Measurements from ENCODE around the gene BLM. TPM values are rescaled to one million over a fixed set of nuclear protein-coding genes. Genes with fewer than 3 reads are reported as not detected.
"Not testable (repeated sequence)": the region's sequence is repeated elsewhere in the genome, so short reads cannot be mapped to it uniquely, and the experiment has no call there.

BLM gene
- total and polyA plus RNA-seq, 2 experiments from 2014 or later = 1.9 to 4.8 TPM

DNA sequence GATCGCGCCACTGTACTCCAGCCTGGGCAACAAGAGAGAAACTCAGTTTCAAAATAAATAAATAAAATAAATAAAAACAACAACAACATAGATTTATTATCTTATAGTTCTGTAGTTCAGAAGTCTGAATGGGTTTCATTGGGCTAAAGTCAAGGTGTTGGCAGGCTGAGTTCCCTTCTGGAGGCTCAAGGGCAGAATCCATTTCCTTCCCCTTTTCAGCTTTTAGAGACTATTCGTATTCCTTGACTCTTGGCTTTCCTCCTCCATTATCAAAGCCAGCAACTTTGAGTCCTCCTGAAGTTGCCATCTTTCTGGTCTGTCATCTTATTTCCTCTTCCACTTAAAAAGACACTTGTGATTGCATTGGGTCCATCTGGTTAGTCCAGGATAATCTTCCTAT is 12.1 kb downstream of the BLM start:
- Histone ChIP-seq H3K9me3 (ENCODE audit: low read depth) (no peaks in the 10 kb centered on the region), H3K4me1 (ENCODE audit: insufficient read depth) (no peaks in the 10 kb centered on the region), H3K79me2 (ENCODE audit: insufficient read depth) (no peaks in the 10 kb centered on the region), H3K27me3 (replicated peaks; ENCODE audit: insufficient read depth) (no peaks in the 10 kb centered on the region), H2AFZ (no peak overlapping the region), H3K36me3 (ENCODE audit: low read depth) (no peaks in the 10 kb centered on the region), H3K27ac (no peak overlapping the region), H3F3A (ENCODE audit: insufficient read depth) (no peaks in the 10 kb centered on the region), H3K4me3 (no peak overlapping the region), H4K20me1 (ENCODE audit: insufficient read depth) (no peaks in the 10 kb centered on the region), H3K9me2 (ENCODE audit: insufficient read depth) (no peaks in the 10 kb centered on the region), H3K4me2 (ENCODE audit: unreplicated experiment) (no peak overlapping the region), H3K9ac (no peak overlapping the region)
- in situ Hi-C loops (cut with MboI) = no loop called here
- no peak for DNase-seq
- WGBS, 2 experiments (ENCODE audit: low coverage in 1 of 2, low lambda C conversion rate in 2 of 2, missing lambda C conversion rate in 2 of 2) = 91 to 99% methylated on average over 3 of the region's 3 CpGs
- TF ChIP-seq EZH2phosphoT487 (IDR thresholded peaks at IDR 0.05; ENCODE audit: insufficient read depth, low read depth) = no peak
- no peak for TF ChIP-seq EZH2 (IDR thresholded peaks at IDR 0.05; ENCODE audit: insufficient read depth, poor library complexity, severe bottlenecking)

DNA sequence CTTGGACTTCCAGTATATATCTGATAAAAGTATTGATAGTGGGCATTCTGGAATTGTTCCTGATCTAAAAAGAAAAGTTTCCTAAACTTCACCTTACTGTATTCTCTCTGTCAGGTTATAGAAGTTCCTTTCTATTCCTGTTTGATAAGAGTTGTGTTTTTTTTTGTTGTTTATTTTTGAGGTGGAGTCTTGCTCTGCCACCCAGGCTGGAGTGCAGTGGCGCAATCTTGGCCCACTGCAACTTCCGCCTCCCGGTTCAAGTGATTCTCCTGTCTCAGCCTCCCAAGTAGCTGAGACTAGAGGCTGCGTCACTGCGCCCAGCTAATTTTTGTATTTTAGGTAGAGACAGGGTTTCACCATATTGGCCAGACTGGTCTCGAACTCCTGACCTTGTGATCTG is 13.1 kb downstream of the BLM start:
- H3K4me3 ChIP-seq = no peak overlapping the region
- H3K27ac ChIP-seq = no peak overlapping the region
- H2AFZ ChIP-seq = no peak overlapping the region
- H3K9me3 ChIP-seq (ENCODE audit: low read depth) = no peaks in the 10 kb centered on the region
- no peaks in the 10 kb centered on the region for H3K79me2 ChIP-seq (ENCODE audit: insufficient read depth)
- WGBS, 2 experiments (ENCODE audit: low coverage in 1 of 2, low lambda C conversion rate in 2 of 2, missing lambda C conversion rate in 2 of 2) = 95 to 97% methylated on average over 6 of the region's 6 CpGs
- no peak overlapping the region for H3K9ac ChIP-seq
- H3K36me3 ChIP-seq (ENCODE audit: low read depth) = no peaks in the 10 kb centered on the region
- no peaks in the 10 kb centered on the region for H3K27me3 ChIP-seq (replicated peaks; ENCODE audit: insufficient read depth)
- TF ChIP-seq EZH2phosphoT487 (IDR thresholded peaks at IDR 0.05; ENCODE audit: insufficient read depth, low read depth) (no peak), EZH2 (IDR thresholded peaks at IDR 0.05; ENCODE audit: insufficient read depth, poor library complexity, severe bottlenecking) (no peak)
- in situ Hi-C loops (cut with MboI) = no loop called here
- no peaks in the 10 kb centered on the region for H3K9me2 ChIP-seq (ENCODE audit: insufficient read depth)
- no peaks in the 10 kb centered on the region for H3K4me1 ChIP-seq (ENCODE audit: insufficient read depth)
- no peak for DNase-seq
- no peaks in the 10 kb centered on the region for H3F3A ChIP-seq (ENCODE audit: insufficient read depth)
- no peaks in the 10 kb centered on the region for H4K20me1 ChIP-seq (ENCODE audit: insufficient read depth)
- no peak overlapping the region for H3K4me2 ChIP-seq (ENCODE audit: unreplicated experiment)

DNA sequence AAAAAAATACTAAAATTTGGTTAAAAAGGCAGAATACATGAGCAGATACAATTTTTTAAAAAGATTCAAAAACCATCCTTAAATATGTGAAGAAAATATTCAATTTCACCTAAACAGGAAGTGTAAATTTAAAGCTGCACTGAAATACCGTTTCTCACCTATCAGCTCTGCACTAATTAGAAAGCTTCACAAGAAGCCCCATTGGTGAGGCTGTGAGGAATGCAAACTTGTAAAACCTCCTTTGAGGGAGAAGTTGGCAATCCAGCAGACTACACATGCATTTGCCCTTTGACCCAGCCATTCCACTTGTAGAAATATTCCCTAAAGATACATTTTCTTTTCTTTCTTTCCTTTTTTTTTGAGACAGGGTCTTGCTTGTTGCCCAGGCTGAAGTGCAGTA is 18.8 kb downstream of the BLM start:
- Histone ChIP-seq H3K4me1 (ENCODE audit: insufficient read depth) (no peaks in the 10 kb centered on the region), H2AFZ (no peak overlapping the region), H3K36me3 (ENCODE audit: low read depth) (no peaks in the 10 kb centered on the region), H3K79me2 (ENCODE audit: insufficient read depth) (no peaks in the 10 kb centered on the region), H3K4me3 (no peak overlapping the region), H3K9me3 (ENCODE audit: low read depth) (no peaks in the 10 kb centered on the region), H4K20me1 (ENCODE audit: insufficient read depth) (no peaks in the 10 kb centered on the region), H3K4me2 (ENCODE audit: unreplicated experiment) (no peak overlapping the region), H3K27me3 (replicated peaks; ENCODE audit: insufficient read depth) (no peaks in the 10 kb centered on the region), H3K9me2 (ENCODE audit: insufficient read depth) (no peaks in the 10 kb centered on the region), H3K9ac (no peak overlapping the region), H3F3A (ENCODE audit: insufficient read depth) (no peaks in the 10 kb centered on the region), H3K27ac (no peak overlapping the region)
- DNase-seq = no peak
- no peak for TF ChIP-seq EZH2 (IDR thresholded peaks at IDR 0.05; ENCODE audit: insufficient read depth, poor library complexity, severe bottlenecking)
- TF ChIP-seq EZH2phosphoT487 (IDR thresholded peaks at IDR 0.05; ENCODE audit: insufficient read depth, low read depth) = no peak
- in situ Hi-C loops (cut with MboI) = no loop called here
- 97 to 100% methylated on average over 1 of the region's 1 CpG for WGBS, 2 experiments (ENCODE audit: low coverage in 1 of 2, low lambda C conversion rate in 2 of 2, missing lambda C conversion rate in 2 of 2)

DNA sequence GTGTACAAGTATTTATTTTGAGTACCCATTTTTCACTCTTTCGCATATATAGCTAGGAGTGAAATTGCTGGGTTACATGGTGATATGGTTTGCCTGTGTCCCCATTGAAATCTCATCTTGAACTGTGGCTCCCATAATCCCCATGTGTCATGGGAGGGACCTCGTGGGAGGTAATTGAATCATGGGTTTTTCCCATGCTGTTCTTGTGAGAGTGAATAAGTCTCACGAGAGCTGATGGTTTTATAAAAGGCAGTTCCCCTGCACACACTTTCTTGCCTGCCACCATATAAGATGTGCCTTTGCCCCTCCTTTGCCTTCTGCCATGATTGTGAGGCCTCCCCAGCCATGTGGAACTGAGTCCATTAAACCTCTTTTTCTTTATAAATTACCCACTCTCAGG is 23.4 kb downstream of the BLM start:
- H3K36me3 ChIP-seq (ENCODE audit: low read depth); H3K27me3 ChIP-seq (replicated peaks; ENCODE audit: insufficient read depth); H3K9me3 ChIP-seq (ENCODE audit: low read depth); H3K27ac ChIP-seq; H3K4me2 ChIP-seq (ENCODE audit: unreplicated experiment); in situ Hi-C loops (cut with MboI); H4K20me1 ChIP-seq (ENCODE audit: insufficient read depth); H3K4me3 ChIP-seq; H3K9ac ChIP-seq; H3K9me2 ChIP-seq (ENCODE audit: insufficient read depth); H2AFZ ChIP-seq; H3K79me2 ChIP-seq (ENCODE audit: insufficient read depth); H3F3A ChIP-seq (ENCODE audit: insufficient read depth); DNase-seq; H3K4me1 ChIP-seq (ENCODE audit: insufficient read depth): not testable (repeated sequence)
- WGBS, 2 experiments (ENCODE audit: low coverage in 1 of 2, low lambda C conversion rate in 2 of 2, missing lambda C conversion rate in 2 of 2) = 80 to 84% methylated on average over 3 of the region's 3 CpGs

DNA sequence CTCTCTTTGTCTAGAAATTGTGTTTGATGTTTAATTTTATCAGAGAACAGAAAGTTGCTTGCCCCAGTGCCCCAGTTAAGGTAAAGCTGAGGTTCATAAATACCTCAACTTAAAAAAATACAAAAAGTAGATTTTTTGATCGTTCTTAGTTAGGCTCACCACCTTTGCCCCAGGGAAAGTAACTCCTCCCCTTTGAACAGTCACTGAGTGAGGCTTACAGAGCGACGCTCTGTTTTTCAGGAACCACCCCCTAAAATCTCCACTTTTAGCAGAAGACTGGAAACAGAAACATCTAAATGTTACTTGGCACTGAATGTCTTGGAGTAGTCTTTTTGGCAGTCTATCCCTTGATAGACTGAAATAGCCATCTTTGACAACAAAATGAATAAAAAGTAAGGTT is 24.9 kb downstream of the BLM start:
- Histone ChIP-seq H3K27ac (no peak overlapping the region), H4K20me1 (ENCODE audit: insufficient read depth) (no peaks in the 10 kb centered on the region), H3K79me2 (ENCODE audit: insufficient read depth) (no peaks in the 10 kb centered on the region), H3F3A (ENCODE audit: insufficient read depth) (no peaks in the 10 kb centered on the region), H3K4me3 (no peak overlapping the region), H3K9me3 (ENCODE audit: low read depth) (no peaks in the 10 kb centered on the region), H3K36me3 (ENCODE audit: low read depth) (no peaks in the 10 kb centered on the region), H3K9ac (no peak overlapping the region), H3K27me3 (replicated peaks; ENCODE audit: insufficient read depth) (no peaks in the 10 kb centered on the region), H2AFZ (peak overlapping the region; percentile 13; the same call in 1 of the 2 replicates), H3K9me2 (ENCODE audit: insufficient read depth) (no peaks in the 10 kb centered on the region), H3K4me2 (ENCODE audit: unreplicated experiment) (no peak overlapping the region), H3K4me1 (ENCODE audit: insufficient read depth) (no peaks in the 10 kb centered on the region)
- no peak for TF ChIP-seq EZH2phosphoT487 (IDR thresholded peaks at IDR 0.05; ENCODE audit: insufficient read depth, low read depth)
- TF ChIP-seq EZH2 (IDR thresholded peaks at IDR 0.05; ENCODE audit: insufficient read depth, poor library complexity, severe bottlenecking) = no peak
- 86% methylated on average over 3 of the region's 3 CpGs for whole genome bisulfite sequencing, 2 experiments (ENCODE audit: low coverage in 1 of 2, low lambda C conversion rate in 2 of 2, missing lambda C conversion rate in 2 of 2)
- in situ Hi-C loops (cut with MboI) = no loop called here
- DNase-seq = no peak

All from GM23248 (cell line).